ENCODE results near the gene TPSG1. TPM values are rescaled to one million over a fixed set of nuclear protein-coding genes. Genes with fewer than 3 reads are reported as not detected.

TPSG1 gene
- total and polyA plus RNA-seq, 10 of the 15 experiments (the other 5 are each of a cell fraction or from before 2014, with no cell fraction given), result not detected

GRCh38 chr16:1213231-1213630, 11.8 kb downstream of the TPSG1 start:
- SMC1A ChIA-PET (ENCODE audit: uncharacterized antibody, unreplicated experiment), result no interaction called here
- Histone ChIP-seq H3K4me3 (no peak overlapping the region), H3K4me2 (ENCODE audit: control insufficient read depth, insufficient read depth) (no peak overlapping the region), H3K9me3 (replicated peaks; ENCODE audit: control insufficient read depth, insufficient read depth, low read length) (no peaks in the 10 kb centered on the region), H3K36me3 (ENCODE audit: control insufficient read depth in 2 of 2, insufficient read depth in 2 of 2, low read length in 1 of 2) (no peaks in the 10 kb centered on the region), H3K9ac (ENCODE audit: control insufficient read depth, insufficient read depth, low read length) (no peak overlapping the region), H4K20me1 (ENCODE audit: control insufficient read depth, insufficient read depth) (no peaks in the 10 kb centered on the region), H2AFZ (ENCODE audit: control insufficient read depth, low read depth, low read length) (no peak overlapping the region), H3K4me1 (ENCODE audit: control insufficient read depth, insufficient read depth, low read length) (no peaks in the 10 kb centered on the region), H3K79me2 (ENCODE audit: control insufficient read depth, insufficient read depth, low read length) (no peaks in the 10 kb centered on the region), H3K27ac (ENCODE audit: control insufficient read depth, insufficient read depth) (no peak overlapping the region), H3K27me3 (replicated peaks in 1 of 2; ENCODE audit: control insufficient read depth in 2 of 2, insufficient read depth in 2 of 2, low read length in 1 of 2) (no peaks in the 10 kb centered on the region)
- in situ Hi-C loops (cut with MboI) (no loop called here), intact Hi-C loops (cut with micrococcal nuclease; ENCODE audit: unreplicated experiment) (no loop called here)
- no TSS peak for BruUV-seq (replicated peaks)
- ATAC-seq (no peak), DNase-seq (ENCODE audit: low read depth, low spot score) (no peak), FAIRE-seq (no peak)
- RAD21 ChIA-PET (ENCODE audit: unreplicated experiment), result no interaction called here
- POLR2A ChIA-PET, result no interaction called here
- 43% methylated on average over 8 of the region's 8 CpGs for WGBS (ENCODE audit: insufficient coverage, insufficient replicate concordance, low lambda C conversion rate, missing lambda C conversion rate)
- no peak for TF ChIP-seq E4F1 (IDR thresholded peaks at IDR 0.05; ENCODE audit: borderline replicate concordance, partially characterized antibody)
- CTCF ChIA-PET, result no interaction called here

GRCh38 chr16:1212616-1213194, 12.4 kb downstream of the TPSG1 start:
- Histone ChIP-seq H2AFZ (ENCODE audit: control insufficient read depth, low read depth, low read length) (no peak overlapping the region), H3K9me3 (replicated peaks; ENCODE audit: control insufficient read depth, insufficient read depth, low read length) (no peaks in the 10 kb centered on the region), H4K20me1 (ENCODE audit: control insufficient read depth, insufficient read depth) (no peaks in the 10 kb centered on the region), H3K36me3 (ENCODE audit: control insufficient read depth in 2 of 2, insufficient read depth in 2 of 2, low read length in 1 of 2) (no peaks in the 10 kb centered on the region), H3K79me2 (ENCODE audit: control insufficient read depth, insufficient read depth, low read length) (no peaks in the 10 kb centered on the region), H3K4me2 (ENCODE audit: control insufficient read depth, insufficient read depth) (no peak overlapping the region), H3K27me3 (replicated peaks in 1 of 2; ENCODE audit: control insufficient read depth in 2 of 2, insufficient read depth in 2 of 2, low read length in 1 of 2) (no peaks in the 10 kb centered on the region), H3K27ac (ENCODE audit: control insufficient read depth, insufficient read depth) (no peak overlapping the region), H3K4me1 (ENCODE audit: control insufficient read depth, insufficient read depth, low read length) (no peaks in the 10 kb centered on the region), H3K9ac (ENCODE audit: control insufficient read depth, insufficient read depth, low read length) (no peak overlapping the region), H3K4me3 (no peak overlapping the region)
- ATAC-seq (no peak), FAIRE-seq (no peak), DNase-seq (ENCODE audit: low read depth, low spot score) (no peak)
- ChIA-PET POLR2A (no interaction called here), CTCF (no interaction called here), SMC1A (ENCODE audit: uncharacterized antibody, unreplicated experiment) (no interaction called here), RAD21 (ENCODE audit: unreplicated experiment) (no interaction called here)
- intact Hi-C loops (cut with micrococcal nuclease; ENCODE audit: unreplicated experiment), result no loop called here
- in situ Hi-C loops (cut with MboI), result no loop called here
- BruUV-seq (replicated peaks), result no TSS peak
- WGBS (ENCODE audit: insufficient coverage, insufficient replicate concordance, low lambda C conversion rate, missing lambda C conversion rate), result 73% methylated on average over 33 of the region's 40 CpGs
- TF ChIP-seq KAT2A (conservative IDR thresholded peaks at IDR 0.05; ENCODE audit: control insufficient read depth, low read depth, low read length) (no peak), RFX5 (IDR thresholded peaks at IDR 0.05; ENCODE audit: low read depth, low read length) (no peak), REST (IDR thresholded peaks at IDR 0.05; ENCODE audit: low read depth, low read length) (no peak), POLR2AphosphoS2 (IDR thresholded peaks at IDR 0.05; ENCODE audit: low read depth, low read length) (no peak)

All from GM12878 (cell line).